ENCODE results near the gene TGFBI. TPM values are rescaled to one million over a fixed set of nuclear protein-coding genes. Genes with fewer than 3 reads are reported as not detected.

TGFBI gene
- total and polyA plus RNA-seq, 9 of the 15 experiments (the other 6 are each of a cell fraction or from before 2014, with no cell fraction given): 0.05 to 0.62 (median 0.08) TPM; not detected in 6

- TF ChIP-seq REST (IDR thresholded peaks at IDR 0.05; ENCODE audit: borderline replicate concordance): peak; percentile 91
- TF ChIP-seq REST (CRISPR knock-in tag; IDR thresholded peaks at IDR 0.05; ENCODE audit: low read depth): peak; percentile 87
- TF ChIP-seq, protein P1, sequence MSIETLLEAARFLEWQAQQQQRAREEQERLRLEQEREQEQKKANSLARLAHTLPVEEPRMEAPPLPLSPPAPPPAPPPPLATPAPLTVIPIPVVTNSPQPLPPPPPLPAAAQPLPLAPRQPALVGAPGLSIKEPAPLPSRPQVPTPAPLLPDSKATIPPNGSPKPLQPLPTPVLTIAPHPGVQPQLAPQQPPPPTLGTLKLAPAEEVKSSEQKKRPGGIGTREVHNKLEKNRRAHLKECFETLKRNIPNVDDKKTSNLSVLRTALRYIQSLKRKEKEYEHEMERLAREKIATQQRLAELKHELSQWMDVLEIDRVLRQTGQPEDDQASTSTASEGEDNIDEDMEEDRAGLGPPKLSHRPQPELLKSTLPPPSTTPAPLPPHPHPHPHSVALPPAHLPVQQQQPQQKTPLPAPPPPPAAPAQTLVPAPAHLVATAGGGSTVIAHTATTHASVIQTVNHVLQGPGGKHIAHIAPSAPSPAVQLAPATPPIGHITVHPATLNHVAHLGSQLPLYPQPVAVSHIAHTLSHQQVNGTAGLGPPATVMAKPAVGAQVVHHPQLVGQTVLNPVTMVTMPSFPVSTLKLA (conservative IDR thresholded peaks at IDR 0.05): no peak
- TF ChIP-seq KAT7 (CRISPR knock-in tag; IDR thresholded peaks at IDR 0.05; ENCODE audit: borderline replicate concordance): no peak
- no peak for TF ChIP-seq TSHZ1 (CRISPR knock-in tag; IDR thresholded peaks at IDR 0.05)
- TF ChIP-seq CHAMP1 (IDR thresholded peaks at IDR 0.05): no peak
- TF ChIP-seq ASH1L (IDR thresholded peaks at IDR 0.05; ENCODE audit: borderline replicate concordance, low read depth, partially characterized antibody): no peak
Observed at GRCh38 chr5:136089791-136090190, 61.0 kb downstream of the TGFBI start (continued).
